CD4-positive, alpha-beta T cell treated with Interleukin-4 for 4 hours (primary cell): ENCODE data around the gene BLACAT1.
A peak's percentile ranks its signal among the peaks of the same experiment; 100 is the strongest.

ENCODE experiments used
- DNase-seq: peaks from one replicate; pipeline ENCODE4 v3.0.0-alpha.2; 2020

Gene BLACAT1

DNA sequence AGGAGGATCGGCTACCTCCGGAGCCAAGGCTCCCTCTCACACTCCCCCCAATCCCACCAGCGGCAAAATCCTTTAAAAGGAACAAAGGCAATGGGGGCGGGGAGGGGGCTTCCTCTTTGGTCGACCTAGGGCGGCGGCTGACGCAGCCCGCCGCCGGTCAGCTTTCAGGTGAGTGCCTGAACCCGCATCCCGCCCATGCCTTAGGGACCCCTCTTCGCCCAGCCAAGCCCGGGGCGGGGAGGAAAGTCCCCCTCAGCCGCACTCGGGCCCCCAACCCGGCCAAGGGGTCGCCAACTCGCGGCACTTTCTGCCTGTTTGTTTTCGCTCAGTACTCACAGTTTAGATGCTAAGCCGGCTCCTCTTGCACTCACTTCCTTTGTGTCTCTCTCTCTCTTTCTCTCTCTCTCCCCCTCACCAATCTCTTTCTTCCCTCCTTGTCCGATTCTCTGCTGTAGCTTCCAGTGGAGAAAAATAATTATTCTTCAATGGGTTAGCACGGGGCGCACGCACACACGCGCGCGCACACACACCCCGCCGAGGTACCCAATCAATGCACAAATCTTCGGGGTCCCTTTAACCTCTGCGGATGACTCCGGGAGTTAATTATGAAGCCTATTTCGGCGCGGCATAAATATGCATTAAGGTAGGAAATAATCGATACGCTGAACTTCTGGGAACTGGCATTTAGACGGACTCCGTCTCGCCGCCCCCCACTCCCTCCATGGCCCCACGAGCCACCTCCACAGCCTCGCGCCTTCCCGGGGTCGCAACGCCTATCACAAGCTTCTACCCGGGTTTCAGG lies at the start of gene BLACAT1:
Gene BLACAT1, minus strand, starts transcription at position 465 of the 802 bp plus-strand sequence.
- no peak for DNase-seq

DNA sequence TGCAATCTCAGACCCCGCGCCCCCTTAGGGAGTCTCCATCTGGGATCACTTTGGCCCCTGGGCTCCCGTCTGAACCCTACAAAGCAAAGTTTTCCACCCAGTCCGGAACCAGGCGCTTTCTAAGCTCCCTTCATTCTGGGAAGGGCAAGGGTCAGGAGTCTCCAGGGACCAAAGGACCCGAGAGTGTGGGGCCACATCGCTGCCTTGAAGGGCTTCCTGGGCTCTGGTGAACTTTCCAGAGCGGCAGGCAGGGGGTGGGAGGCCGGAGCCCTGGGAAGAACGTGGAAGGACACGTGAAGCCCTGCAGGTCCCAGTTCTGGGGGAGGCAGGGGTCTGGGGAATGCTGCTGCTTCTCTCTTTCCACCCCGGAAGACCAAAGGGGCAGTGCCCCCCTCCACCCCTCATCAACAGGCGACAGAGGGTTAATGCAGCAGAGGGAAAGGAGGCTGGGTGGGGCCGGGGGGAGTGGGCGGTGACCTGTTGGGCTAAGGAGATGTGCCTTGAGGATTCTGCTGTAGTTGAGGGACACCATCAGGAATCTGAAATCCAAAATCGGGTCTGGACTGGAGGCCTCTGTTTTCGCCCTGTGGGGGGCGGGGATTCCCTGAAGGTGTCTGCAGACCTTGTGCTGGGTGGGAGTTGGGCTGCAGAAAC lies 49.4 kb upstream of the BLACAT1 start:
- no peak for DNase-seq

DNA sequence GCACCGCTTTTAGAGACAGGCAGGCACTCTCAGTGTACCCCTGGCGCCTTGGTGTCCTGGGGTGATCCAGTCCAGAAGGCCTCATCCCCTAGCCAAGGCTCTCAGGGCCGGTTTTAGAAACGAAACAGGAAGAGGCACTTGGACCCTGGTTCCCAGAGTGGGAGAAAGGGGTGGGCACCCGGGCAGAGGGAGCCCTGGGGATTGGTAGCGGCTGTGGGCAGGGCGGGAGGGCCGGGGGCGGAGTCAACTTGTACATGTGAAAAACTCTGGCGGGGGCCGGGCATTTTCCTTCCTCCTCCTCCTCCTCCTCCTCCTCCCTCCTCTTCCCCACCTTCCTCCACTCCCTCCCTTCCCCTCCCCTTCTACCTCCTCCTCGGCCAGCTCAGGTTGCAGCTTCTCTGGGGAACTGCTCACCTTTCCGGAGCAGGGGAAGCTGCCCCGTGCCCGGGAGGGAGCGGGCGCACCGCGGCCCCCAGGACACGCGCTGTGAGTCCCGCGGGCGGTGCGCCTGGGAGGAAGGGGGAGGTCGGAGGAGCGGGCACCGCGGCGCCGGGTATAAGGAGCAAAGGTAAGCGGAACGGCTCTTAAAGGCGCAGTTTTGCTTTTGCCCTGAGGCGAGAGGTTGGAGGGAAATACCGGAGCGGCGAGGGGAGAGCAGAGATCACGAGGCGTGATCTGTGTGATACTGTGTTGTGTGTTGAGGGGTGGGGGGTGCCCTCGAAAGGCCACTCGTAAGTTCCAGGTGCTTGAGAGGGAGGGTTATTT lies 48.6 kb upstream of the BLACAT1 start, which contains the start of gene CDK18:
Gene CDK18, plus strand, starts transcription at position 359 of the 765 bp plus-strand sequence. CDS start 18,499 bp downstream, outside the sequence.
- DNase-seq: peak; percentile 15

DNA sequence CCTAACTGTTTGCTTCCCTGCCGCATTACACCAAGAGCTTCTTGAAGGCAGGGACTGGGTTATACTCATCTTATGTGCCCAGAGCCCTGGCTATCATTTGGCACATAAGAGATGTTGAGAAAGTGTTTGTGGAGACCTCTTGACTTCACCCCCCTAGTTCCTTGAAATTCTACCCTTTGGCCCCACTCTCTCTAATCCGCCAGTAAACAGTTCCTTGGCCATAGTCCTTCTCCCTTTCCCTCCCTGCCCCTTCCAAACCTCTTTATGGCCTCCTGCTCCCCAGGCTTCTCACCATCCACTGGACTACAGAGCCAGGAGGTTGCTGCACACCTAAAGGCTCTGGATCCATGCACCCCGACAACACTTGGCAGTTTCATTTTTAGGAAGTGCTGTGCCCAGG lies 47.1 kb upstream of the BLACAT1 start:
- no peak for DNase-seq

DNA sequence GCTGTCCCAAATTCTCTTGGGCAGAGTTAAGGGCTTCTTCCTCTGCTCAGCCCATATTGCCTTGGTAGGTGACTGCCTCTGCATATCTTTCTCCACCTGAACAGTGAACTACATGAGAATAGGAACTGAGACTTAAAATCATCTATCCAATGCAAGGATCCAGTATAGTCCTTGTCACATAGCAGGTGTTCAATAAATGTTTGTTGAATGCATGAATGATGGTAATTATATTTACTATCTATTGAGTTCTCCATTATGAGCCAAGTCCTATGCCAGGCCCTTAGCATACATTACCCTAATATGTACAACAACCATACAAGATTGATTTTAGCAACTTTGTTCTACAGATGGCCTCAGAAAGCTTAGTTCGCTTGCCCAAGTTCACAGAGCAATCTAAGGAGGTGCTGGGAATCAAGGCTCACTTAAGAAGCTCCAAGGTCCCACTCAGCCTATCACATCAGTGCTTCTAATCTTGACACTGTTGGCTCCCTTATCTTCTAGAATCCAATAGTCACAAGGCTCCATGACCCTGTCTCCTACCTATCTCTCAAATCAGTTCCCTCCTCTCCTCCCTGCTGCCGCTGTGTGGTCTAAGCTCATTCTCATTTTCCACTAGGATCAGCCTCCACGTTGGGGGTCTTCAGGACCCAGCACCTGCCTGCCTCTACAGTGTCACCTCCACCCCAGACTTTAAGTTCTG lies 46.4 kb upstream of the BLACAT1 start:
- DNase-seq: no peak

DNA sequence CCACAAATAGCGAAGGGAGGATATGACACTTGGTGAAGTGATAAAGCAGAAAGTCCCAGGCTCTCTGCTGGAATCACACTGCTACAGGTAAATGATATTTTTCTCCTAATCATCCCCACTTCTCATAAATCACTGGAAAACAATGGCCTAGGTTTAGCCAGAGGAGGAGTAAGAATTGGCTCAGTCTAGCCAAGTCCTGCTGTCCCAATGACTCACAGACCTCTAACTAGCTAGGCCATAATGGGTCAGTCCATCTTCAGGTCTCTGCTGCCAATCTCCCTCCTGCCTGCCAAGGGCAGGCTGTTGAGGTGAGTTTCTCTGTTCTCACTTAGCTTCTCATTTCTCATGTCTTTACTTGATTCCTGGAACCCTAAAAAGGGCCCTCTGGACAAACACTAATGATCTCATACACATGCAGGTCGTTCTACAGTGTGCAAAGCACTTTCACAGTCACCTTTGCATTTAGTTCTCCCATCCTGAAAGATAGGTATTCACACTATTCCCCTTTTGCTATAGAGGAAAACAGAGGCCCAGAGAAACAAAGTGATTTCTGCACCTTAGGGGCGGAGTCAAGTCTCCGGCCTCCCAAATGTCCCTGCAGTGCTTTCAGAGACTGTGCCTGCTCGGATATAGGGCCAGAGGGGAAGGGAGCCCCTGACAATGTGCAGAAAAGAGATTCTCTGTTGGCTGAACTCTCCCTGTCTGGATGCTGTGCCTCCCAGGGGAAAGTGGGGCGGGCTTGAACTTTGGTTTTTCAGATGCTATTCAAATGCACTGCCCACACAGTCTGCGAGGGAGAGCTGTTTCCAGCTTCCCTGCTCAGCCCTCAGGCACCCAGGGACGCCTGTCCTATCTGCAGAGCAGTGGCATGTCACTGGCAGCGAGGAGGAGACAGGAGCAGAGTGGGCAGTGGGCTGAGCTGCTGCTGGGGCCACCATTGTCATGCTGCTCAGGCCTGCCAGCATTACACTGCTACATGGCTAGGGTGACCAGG lies 44.7 kb upstream of the BLACAT1 start:
- no peak for DNase-seq

DNA sequence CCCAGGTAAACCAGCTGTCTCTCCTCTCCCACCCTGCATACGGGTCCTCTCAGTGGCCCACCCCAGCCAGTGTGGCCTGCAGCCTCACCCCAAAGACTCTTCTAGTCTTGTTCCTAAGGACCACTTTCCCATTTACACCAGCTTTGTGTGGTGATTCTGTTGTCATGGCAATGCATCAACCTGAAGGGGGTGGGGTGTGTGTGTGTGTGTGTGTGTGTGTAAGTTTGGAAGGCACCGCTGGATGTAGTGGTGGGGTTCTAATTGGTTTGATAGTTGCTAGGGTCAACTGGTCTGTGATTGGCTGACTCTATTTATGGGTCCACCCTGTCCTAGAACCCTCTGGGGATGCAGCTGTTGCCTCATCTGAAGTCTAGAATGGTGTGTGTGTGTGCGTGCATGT lies 43.9 kb upstream of the BLACAT1 start:
- DNase-seq: no peak

DNA sequence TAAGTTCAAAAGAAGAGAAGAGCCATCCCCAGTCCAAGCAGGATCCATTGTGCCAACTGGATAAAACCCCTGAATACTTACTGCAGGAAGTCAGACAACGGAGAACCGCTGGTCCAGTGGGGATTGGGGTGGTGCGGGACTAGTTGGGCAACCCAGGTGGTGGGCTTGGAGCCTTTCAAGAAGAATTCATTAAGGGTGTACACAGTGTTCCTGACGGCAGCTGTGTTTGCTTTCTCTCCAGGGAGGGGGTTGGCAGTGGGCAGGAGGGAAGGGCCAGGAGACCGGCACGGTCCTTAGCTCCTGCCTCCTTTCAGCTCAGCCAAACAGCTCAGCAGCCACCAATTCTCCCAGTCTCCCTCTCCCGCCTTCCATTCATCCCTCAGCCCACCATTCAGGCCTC lies 41.5 kb upstream of the BLACAT1 start:
- DNase-seq: no peak

DNA sequence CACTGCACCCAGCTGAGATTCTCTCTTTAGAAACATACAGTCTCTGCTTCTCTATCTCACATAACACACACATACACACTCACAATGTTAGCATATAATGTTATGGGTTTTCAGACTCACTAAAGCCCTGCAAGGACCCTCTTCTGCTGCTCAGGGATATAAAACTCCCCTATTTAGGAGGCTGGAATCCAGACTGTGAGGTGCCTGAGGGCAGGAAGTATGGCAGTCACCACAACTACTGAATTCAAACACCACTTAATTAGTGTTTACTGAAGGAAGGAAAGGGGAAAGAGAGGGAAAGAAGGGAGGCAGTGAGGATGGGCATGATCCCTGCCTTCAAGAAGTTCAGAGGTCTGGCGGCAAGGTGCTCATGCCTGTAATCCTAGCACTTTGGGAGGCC lies 40.8 kb upstream of the BLACAT1 start:
- DNase-seq: no peak

DNA sequence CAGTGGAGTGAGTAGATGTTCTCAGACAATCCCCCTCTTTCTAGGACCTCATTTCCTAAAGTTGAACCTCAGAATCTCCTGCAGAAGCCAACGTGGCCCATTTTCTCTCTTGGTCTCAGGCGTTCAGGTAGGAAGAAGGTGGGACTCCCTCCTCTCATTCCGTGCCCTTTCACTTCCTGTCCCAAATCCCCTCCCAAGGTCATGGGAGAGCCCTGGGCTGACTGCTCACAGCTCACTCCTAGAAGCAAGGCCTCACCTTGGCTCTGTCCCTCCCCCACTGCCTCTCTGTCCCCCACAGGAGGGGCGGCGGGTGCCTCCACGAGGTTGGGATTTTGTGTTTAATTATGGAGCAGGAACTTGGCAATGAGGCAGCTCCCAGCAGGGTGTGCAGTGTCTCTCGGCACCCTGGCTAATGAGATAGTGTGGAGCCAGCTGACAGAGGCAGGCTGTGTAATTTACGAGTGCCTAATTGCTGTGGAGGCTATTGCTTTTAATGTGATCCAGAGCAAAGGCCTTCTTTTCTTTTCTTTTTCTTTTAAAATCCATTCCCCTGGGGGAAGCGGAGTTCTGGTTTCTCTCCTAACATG lies 39.5 kb upstream of the BLACAT1 start:
- no peak for DNase-seq

DNA sequence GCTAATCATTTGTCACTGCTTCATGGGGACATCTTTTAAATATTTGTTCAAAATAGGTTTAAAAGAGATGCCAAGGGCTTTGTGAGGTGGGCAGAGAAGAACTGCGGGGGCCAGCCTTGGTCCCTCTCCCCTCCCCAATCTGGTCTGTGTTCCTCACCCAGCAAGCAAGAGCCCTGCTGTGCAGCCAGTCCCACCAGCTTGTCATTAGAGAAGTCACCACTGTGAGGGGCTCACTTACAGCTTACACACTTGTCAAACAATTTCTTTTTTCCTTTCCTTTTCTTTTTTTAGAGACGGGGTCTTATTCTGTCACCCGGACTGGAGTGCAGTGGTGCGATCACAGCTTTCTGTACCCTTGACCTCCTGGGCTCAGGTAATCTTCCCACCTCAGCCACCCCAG lies 38.3 kb upstream of the BLACAT1 start:
- DNase-seq: no peak

DNA sequence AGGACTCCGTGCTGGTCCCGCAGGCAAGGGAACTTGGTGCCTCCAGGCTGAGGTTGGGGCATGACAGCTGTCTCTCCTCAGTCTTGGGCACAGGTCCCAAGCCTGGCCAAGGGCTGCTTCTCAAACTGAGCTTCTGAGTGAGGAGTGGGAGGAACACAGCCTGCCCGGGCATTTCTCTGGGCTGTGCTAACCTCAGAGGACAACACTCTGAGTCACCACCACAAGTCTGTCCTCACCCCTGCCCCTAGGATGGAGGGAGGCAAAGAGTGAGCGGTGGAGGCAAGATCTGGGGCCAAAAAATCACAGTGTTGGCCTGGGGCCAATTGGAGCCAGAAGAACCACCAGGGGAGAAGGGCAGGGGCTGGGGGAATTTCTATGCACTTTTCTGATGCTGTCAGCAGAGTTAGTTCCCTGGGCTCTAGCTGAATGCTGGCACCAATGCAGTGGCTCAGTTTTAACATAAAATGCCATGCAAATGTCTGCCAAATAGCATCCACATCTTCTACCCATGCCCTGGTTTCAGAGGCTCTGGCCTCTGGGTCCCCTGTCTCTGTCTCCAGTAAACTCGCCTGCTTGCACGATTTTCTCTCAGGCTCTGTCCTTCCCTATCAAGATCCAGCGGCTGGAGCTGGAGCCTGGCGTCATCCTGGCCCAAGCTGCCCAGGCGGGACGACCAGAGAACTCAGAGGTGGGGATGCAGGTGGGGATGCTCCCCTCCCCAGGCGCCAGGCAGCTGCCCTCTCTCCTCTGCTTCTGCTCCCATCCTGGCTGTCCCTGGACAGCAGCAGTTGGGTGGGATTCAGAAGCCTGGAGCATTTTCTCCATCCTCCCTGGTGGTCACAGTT lies 37.6 kb upstream of the BLACAT1 start:
- DNase-seq: no peak

DNA sequence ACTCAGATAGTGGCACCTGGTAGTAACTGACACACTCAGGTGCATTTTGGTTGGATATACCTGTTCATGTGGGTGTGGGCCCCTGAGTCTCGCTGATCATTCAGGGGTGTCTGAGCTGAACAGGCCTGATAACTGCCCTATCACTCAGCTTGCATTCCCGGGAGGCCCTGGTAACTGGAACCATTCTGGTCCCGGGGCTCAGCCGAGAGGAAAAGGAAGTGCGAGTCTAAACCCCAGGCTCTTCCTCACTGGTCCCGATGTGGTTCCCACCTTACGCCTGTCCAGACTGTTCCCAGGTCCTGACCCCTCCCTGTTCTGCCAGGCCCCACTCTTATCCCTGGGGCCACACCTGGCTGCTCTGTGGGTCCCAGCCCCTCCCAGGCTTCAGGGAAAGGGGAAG lies 36.9 kb upstream of the BLACAT1 start:
- no peak for DNase-seq

DNA sequence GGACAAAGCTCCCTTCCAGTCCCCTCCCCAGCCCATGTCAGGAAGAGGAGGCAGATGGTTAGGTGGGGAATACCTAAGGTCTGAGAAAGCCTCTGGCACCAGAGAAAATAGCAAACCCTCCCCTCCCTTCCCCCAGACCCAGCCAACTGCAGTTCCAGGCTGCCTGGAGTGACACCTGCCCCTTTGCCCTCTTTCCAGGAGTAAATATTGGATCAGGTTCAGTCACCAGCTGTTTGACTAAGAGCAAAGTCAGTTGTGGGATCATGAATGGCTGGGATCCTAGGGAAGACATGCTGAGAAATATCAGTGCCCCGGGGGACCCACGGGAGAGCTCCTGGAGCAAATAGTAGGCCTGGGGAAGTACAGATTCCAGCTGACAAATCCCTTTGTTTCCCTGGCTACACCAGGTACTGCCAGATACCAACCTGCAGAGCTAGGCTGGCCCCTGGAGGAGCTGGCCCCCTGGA lies 36.4 kb upstream of the BLACAT1 start:
- no peak for DNase-seq

DNA sequence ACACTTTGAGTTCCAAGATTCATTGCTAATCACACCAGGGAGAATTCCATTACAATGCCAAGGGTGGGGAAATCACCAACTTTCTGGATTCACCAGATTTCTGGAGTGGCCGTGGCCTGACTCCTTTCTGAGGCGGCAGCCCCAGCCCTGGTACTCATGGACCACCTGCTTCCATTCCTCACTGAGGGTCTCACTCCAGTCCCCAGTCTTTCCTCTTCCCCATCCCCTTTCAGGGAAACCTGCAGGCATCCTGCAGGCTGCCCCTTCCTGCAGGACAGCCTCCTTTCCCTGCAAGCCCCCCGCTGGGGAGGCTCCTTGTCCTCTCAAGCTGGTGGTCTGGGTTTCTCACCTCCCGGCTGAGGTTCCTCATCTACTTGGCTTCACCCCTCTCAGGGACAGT lies 35.9 kb upstream of the BLACAT1 start:
- no peak for DNase-seq

DNA sequence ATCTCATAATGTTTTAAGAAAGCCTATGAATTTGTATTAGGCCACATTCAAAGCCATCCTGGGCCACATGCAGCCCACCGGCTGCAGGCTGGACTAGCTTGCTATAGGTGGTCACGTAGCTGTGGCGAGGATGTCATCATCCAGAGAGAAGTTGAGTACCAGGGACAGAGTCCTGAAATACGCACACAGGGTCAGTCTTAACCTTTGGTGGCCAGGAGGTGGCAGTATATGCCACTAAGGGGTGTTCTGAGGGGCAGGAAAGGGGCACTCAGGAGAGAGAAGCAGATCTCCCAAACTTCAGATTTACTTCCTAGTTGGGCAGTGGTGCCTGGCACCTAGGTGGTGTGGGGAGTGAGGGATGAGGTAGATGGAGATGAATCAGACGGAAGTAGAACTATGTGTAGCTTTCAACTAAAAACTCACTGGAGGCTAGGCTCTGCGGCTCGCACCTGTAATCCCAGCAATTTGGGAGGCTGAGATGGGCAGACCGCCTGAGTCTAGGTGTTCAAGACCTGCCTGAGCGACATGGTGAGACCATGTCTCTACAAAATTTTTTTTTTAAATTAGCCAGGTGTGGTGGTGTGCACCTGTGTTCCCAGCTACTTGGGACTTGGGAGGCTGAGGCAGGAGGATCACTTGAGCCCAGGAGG lies 32.4 kb upstream of the BLACAT1 start:
- peak; percentile 53 for DNase-seq

DNA sequence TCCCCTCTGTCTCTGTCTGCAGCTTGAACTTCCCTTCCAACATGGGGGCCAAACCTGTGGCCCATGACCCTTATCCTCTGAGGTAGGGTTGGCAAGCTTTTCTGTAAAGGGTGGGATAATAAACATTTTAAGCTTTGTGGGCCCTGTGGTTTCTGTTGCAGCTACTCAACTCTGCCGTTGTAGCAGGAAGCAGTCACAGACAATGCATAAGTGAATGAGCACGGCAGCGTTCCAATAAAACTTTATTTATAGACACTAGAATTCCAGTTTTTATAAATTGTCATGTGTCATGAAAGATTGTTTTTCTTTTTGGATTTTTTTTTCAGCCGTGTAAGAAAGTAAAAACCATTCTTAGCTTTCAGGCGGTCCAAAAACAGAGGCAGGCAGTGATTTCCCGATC lies 30.4 kb upstream of the BLACAT1 start:
- DNase-seq: no peak

DNA sequence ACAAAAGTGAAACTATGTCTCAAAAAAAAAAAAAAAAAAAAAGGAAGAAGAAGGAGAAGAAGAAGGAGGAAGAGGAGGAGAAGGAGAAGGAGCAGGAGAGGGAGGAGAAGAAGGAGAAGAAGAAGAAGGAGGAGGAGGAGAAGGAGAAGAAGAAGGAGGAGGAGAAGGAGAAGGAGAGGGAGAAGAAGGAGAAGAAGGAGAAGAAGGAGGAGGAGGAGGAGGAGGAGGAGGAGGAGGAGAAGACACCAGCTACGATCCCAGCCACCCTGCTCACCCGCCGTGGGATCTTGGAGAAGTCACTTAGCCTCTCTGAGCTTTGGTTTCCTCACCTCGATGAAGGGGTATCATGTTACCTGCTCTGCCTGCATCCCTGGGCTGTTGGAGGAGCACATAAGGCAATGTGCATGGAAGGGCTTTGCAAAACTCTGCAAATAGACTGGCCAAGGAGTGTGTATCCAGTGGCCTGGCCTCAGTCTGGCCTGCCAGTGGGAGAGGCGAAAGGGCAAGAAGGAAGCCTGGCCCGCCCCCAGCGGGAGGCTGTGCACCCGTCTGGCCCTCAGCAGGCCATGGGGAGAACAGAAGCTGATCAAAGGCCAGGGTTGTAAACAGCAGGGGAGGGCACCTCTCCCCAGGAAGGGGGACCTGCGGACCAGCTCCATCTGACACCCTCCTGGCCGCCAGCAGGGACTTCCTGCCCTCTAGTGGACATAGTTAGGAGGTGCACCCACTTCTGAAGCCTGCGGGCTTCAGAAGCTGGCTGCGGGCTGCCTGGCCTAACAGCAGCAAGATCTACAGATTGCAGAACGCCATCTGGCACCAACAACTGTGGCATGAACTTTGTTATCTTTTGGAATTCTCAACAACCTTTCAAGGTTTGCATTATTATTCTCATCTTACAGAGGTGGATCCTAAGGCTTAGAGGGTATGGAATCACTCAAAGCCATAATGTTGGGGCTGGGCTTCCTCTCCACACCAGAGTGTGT lies 29.4 kb upstream of the BLACAT1 start:
- peak; percentile 69 for DNase-seq
